PFSK-1 (cell line): ENCODE measurements around the gene GALNT12.

Experiments
- POLR2AphosphoS5 ChIP-seq: IDR thresholded peaks from 2 replicates; pipeline ENCODE4 v1.6.1; 2012; ENCODE audit warnings: low read depth, mild to moderate bottlenecking, control low read depth, low read length, moderate library complexity
- REST ChIP-seq, 2 experiments: IDR thresholded peaks; 2 replicates each; pipeline versions ENCODE4 v1.6.1 to v1.8.0; 2011 to 2012; ENCODE audit warnings: low read depth in 2 of 2, low read length in 2 of 2, control low read depth in 1 of 2, inconsistent platforms in 1 of 2, mild to moderate bottlenecking in 1 of 2, moderate library complexity in 1 of 2; ENCODE audit not compliant: insufficient read depth in 1 of 2
- TAF1 ChIP-seq: IDR thresholded peaks from 2 replicates; pipeline ENCODE4 v1.6.1; 2012; ENCODE audit warnings: low read length, control low read depth, borderline replicate concordance; ENCODE audit not compliant: insufficient read depth

GRCh38 chr9:98846879-98847278 is 39.4 kb downstream of the GALNT12 start:
- TF ChIP-seq POLR2AphosphoS5, result no peak
- no peak for TF ChIP-seq REST (IDR thresholded peaks at IDR 0.05; ENCODE audit: insufficient read depth in 1 of 2, low read depth in 2 of 2, low read length in 2 of 2)
- TF ChIP-seq TAF1, result no peak
